ENCODE data around the gene ATP6V0A1. TPM values are rescaled to one million over a fixed set of nuclear protein-coding genes. Genes with fewer than 3 reads are reported as not detected.

The ATP6V0A1 gene
- total and polyA plus RNA-seq, 2 of the 4 experiments (the other 2 are of a cell fraction): 18.8 to 34.0 TPM

GRCh38 chr17:42411361-42411760, 47.3 kb upstream of the ATP6V0A1 start:
- no peak overlapping the region for H4K91ac ChIP-seq (ENCODE audit: insufficient read depth, low read depth, low read length)
- H3K18ac ChIP-seq (ENCODE audit: low read depth, low read length): no peak overlapping the region
- no peak overlapping the region for H3K4me3 ChIP-seq (ENCODE audit: insufficient read depth, low read depth, low read length)
- BruUV-seq (replicated peaks): no TSS peak
- no peak overlapping the region for H3K14ac ChIP-seq (replicated peaks; ENCODE audit: low read depth, low read length)
- H3K4me2 ChIP-seq (ENCODE audit: low read depth, low read length): no peak overlapping the region; the same call in 1 of the 2 replicates
- no peak overlapping the region for H3K23ac ChIP-seq (ENCODE audit: low read depth, low read length)
- H4K8ac ChIP-seq (ENCODE audit: low read depth in 2 of 2, low read length in 2 of 2): no peak overlapping the region
- ATAC-seq (ENCODE audit: low read depth) (no peak), DNase-seq (no peak)
- H3K36me3 ChIP-seq (ENCODE audit: control insufficient read depth, insufficient read depth, low read length): peaks cover 16% of the 10 kb centered on the region
- no peak overlapping the region for H2AK9ac ChIP-seq (replicated peaks; ENCODE audit: low read depth, low read length, poor library complexity)
- H2BK120ac ChIP-seq (ENCODE audit: low read depth, low read length): no peak overlapping the region
- no peak overlapping the region; the same call in 1 of the 2 replicates for H4K5ac ChIP-seq (ENCODE audit: low read depth, low read length)
- intact Hi-C loops (cut with micrococcal nuclease) (no loop called here), in situ Hi-C loops (cut with MboI; ENCODE audit: low sequenced_read_pairs) (no loop called here), dilution Hi-C loops (cut with HindIII; ENCODE audit: low sequenced_read_pairs, unreplicated experiment) (no loop called here)
- H2BK15ac ChIP-seq (ENCODE audit: low read depth, low read length): no peak overlapping the region
- peaks cover 46% of the 10 kb centered on the region for H3K4me1 ChIP-seq (ENCODE audit: control insufficient read depth, insufficient read depth, low read length)
- H2AK5ac ChIP-seq (ENCODE audit: low read depth, low read length): no peak overlapping the region; the same call in 1 of the 2 replicates
- POLR2A ChIA-PET (ENCODE audit: unreplicated experiment): no interaction called here
- peak overlapping the region; percentile 28; the same call in 1 of the 2 replicates for H3K9ac ChIP-seq (ENCODE audit: low read depth, low read length)
- TF ChIP-seq MAZ (IDR thresholded peaks at IDR 0.05; ENCODE audit: borderline replicate concordance, low read depth, low read length): no peak
- TF ChIP-seq FOS (IDR thresholded peaks at IDR 0.05; ENCODE audit: low read depth, low read length): no peak
- TF ChIP-seq RFX5 (IDR thresholded peaks at IDR 0.05; ENCODE audit: low read depth, low read length): no peak
- TF ChIP-seq MXI1 (IDR thresholded peaks at IDR 0.05; ENCODE audit: borderline replicate concordance, low read depth, low read length): no peak
- no peak for TF ChIP-seq NFE2L2 (IDR thresholded peaks at IDR 0.05; ENCODE audit: low read depth, low read length)
- no peak for TF ChIP-seq ELK1 (IDR thresholded peaks at IDR 0.05; ENCODE audit: borderline replicate concordance, low read depth, low read length)
- no peak for TF ChIP-seq SMC3 (IDR thresholded peaks at IDR 0.05; ENCODE audit: low read depth, low read length)
- no peak for TF ChIP-seq CTCF (conservative IDR thresholded peaks at IDR 0.05; ENCODE audit: low read depth, low read length)
- no peak for TF ChIP-seq RAD21 (IDR thresholded peaks at IDR 0.05; ENCODE audit: low read length)
- no peak for TF ChIP-seq MAFK (IDR thresholded peaks at IDR 0.05; ENCODE audit: low read depth, low read length)
- TF ChIP-seq, protein P1, sequence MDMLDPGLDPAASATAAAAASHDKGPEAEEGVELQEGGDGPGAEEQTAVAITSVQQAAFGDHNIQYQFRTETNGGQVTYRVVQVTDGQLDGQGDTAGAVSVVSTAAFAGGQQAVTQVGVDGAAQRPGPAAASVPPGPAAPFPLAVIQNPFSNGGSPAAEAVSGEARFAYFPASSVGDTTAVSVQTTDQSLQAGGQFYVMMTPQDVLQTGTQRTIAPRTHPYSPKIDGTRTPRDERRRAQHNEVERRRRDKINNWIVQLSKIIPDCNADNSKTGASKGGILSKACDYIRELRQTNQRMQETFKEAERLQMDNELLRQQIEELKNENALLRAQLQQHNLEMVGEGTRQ (IDR thresholded peaks at IDR 0.05; ENCODE audit: low read depth, low read length): no peak
- no peak for TF ChIP-seq CEBPB (IDR thresholded peaks at IDR 0.05; ENCODE audit: low read depth, low read length)
- no peak for TF ChIP-seq POLR2A (IDR thresholded peaks at IDR 0.05; ENCODE audit: low read depth, low read length)
- TF ChIP-seq RCOR1 (IDR thresholded peaks at IDR 0.05; ENCODE audit: insufficient replicate concordance, low read length): no peak
- TF ChIP-seq CHD1 (IDR thresholded peaks at IDR 0.05; ENCODE audit: low read depth, low read length): no peak
- TF ChIP-seq BHLHE40 (IDR thresholded peaks at IDR 0.05; ENCODE audit: low read depth, low read length): no peak
- H3K4ac ChIP-seq (ENCODE audit: low read depth, low read length): no peak overlapping the region
- H2BK5ac ChIP-seq (ENCODE audit: low read depth, low read length, poor library complexity, severe bottlenecking): peak overlapping the region; percentile 5
- CTCF ChIA-PET: interaction anchor here (1.2 kb wide), 1 partner anchor 106 kb away, joined by 4 read pairs; no protein-coding TSS in a partner anchor
- H3K9me3 ChIP-seq (ENCODE audit: control insufficient read depth, insufficient read depth, low read length): no peaks in the 10 kb centered on the region
- no peak overlapping the region for H2BK20ac ChIP-seq (ENCODE audit: low read depth, low read length)
- H4K20me1 ChIP-seq (ENCODE audit: insufficient read depth, low read length): peaks cover 100% of the 10 kb centered on the region
- no peaks in the 10 kb centered on the region for H3K27me3 ChIP-seq (ENCODE audit: control insufficient read depth, insufficient read depth, low read length)
- H3K9me1 ChIP-seq (ENCODE audit: insufficient read depth, low read length): peaks cover 42% of the 10 kb centered on the region
- no CpG with 5 or more reads among the region's 4 CpGs for WGBS, 2 experiments (ENCODE audit: extremely low coverage in 2 of 2, insufficient read length in 1 of 2)
- H3K27ac ChIP-seq (ENCODE audit: insufficient read depth, low read length): peak overlapping the region; percentile 64; the same call in 1 of the 2 replicates
- no peak overlapping the region for H2AFZ ChIP-seq (replicated peaks; ENCODE audit: low read length, poor library complexity)
- H3K56ac ChIP-seq (ENCODE audit: extremely low read depth, insufficient read depth, low read length): no peak overlapping the region
- peaks cover 0 to 54% of the 10 kb centered on the region in 2 experiments; a peak in 2 of 4 replicates for H3K79me1 ChIP-seq (ENCODE audit: low read depth in 1 of 2, low read length in 2 of 2)

All from IMR-90 (cell line).